ENCODE measurements around the gene KLRC3.
A peak's percentile ranks its signal among the peaks of the same experiment; 100 is the strongest.
"Not testable (repeated sequence)": the region's sequence is repeated elsewhere in the genome, so short reads cannot be mapped to it uniquely, and the experiment has no call there.

The KLRC3 gene

DNA sequence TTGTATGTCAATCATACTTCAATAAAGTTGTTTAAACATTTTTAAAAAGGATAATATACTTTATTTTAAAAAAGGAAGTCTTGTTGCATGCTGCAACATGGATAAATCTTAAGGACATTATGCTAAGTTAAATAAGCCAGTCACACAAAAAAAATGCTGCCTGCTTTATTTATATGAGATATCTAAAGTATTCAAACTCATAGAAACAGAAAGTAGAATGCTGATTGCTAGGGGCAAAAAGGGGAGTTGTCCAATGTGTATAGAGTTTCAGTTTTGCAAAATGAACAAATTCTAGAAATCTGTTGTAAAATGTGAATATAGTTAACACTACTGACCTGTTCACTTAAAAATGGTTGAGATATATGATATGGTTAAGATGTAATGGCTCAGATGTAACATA is 19.6 kb downstream of the KLRC3 start:
- DNase-seq (ENCODE audit: low read depth in 2 of 2) = no peak

DNA sequence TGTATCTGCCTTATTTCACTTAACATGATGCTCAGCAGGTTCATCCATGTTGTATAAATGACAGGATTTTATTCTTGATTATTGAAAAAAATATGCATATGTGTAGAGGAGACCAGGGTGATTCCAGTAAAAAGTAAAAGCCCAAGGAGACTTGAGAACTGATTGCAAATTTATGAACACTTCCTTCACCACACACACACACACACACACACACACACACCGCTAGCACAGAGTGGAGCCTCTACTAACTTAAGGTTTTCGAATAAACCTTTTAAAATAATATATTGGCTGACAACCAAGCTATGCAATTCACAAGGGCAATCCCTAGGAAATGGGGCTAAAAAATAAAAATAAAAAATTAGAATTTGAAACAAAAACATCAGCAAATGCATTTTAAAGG is 22.2 kb downstream of the KLRC3 start:
- no peak for DNase-seq (ENCODE audit: low read depth in 2 of 2)

DNA sequence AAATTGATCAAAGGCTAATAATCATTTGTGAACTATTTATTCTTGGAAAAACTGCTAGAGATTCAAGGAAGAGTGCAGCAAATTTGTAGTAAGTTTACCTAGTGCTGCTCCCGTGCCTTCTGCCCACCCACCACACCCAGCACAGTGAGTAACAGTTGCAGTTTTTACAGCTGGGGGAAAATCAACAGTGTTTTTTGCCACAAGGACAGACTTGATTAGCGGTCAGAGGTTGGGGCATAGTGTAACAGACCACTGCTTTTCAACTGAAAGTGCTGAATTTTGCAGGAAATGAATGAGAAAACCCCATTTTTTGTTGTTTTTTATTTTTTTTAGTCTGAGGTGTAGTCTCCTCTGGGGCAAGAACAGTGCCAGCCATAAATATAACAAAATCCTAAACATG is 23.1 kb downstream of the KLRC3 start:
- DNase-seq (ENCODE audit: low read depth in 2 of 2) = no peak

DNA sequence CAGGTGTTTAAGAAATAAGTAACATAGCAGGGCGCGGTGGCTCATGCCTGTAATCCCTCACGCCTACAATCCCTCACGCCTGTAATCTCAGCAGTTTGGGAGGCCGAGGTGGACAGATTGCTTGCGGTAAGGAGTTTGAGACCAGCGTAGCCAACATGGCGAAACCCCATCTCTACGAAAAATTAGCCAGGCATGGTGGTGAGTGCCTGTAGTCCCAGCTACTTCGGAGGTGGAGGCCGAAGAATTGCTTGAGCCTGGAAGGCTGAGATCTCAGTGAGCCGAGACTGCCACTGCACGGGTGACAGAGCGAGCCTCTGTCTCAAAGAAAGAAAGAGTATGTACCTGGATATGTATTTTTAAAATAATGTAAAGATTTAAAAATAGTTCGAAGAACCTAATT is 24.2 kb downstream of the KLRC3 start:
- DNase-seq (ENCODE audit: low read depth in 2 of 2) = not testable (repeated sequence)

DNA sequence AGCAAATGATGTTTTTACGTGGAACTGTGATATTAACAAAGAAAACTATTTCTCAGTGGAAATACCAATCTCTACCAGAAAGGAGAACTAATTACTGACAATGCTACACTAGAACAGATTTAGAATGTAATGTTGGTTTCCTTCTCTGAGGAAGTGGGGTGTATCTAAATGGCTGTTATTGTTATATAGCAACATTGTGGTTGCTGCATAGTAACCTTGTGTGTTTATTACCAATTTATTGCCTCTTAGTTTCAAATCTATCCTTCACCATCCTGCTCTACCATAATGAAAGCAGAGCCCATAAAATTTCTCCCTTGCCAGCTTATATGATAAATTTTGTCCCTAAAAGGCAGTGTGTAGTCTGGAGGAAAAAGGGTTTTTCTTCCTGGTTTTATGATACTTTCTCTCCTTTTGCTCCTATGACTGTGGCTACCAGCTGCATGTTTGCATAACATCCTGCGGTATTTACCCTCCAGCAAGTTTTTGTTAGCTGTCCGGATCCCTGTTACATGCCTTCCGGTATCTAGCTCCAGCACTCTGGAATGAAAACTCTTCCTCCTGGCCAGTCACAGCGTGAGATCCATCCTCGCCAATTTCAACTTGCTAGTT is 24.9 kb downstream of the KLRC3 start:
- no peak for DNase-seq (ENCODE audit: low read depth in 2 of 2)

DNA sequence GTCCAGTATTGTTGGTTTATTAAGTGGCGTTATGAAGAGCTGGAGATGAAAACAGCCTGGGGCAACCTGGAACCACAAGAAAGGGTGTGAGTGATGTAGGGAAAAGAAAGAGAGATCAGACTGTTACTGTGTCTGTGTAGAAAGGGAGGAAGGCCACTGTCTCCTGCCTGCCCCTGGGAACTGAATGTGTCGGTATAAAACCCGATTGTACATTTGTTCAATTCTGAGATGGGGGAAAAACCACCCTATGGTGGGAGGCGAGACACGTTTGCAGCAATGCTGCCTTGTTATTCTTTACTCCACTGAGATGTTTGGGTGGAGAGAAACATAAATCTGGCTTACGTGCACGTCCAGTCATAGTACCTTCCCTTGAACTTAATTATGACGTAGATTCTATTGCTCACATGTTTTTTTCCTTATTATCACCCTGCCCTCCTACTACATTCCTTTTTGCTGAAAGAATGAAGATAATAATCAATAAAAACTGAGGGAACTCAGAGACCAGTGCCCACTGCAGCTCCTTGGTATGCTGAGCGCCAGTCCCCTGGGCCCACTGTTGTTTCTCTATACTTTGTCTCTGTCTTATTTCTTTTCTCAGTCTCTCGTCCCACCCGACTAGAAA is 25.8 kb downstream of the KLRC3 start:
- DNase-seq (ENCODE audit: low read depth in 2 of 2) = not testable (repeated sequence)

DNA sequence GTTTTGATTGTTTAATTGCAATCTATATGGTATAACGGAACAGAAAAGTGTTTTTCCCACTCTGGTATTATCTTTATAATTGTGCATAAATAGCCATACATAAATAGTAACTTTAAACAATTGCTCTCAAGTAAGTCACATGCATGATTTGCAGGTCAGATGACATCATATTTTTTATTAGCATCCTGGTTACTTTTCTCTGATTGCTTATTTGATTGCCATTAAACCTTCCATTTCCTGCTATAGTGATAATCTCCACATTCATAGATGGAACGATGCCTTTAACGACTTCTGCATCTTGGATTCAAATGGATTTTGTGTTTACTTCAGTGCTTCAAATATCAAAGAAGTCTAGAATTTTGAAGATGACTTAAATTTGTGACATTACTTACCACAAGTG is 27.1 kb downstream of the KLRC3 start:
- no peak for DNase-seq (ENCODE audit: low read depth in 2 of 2)

DNA sequence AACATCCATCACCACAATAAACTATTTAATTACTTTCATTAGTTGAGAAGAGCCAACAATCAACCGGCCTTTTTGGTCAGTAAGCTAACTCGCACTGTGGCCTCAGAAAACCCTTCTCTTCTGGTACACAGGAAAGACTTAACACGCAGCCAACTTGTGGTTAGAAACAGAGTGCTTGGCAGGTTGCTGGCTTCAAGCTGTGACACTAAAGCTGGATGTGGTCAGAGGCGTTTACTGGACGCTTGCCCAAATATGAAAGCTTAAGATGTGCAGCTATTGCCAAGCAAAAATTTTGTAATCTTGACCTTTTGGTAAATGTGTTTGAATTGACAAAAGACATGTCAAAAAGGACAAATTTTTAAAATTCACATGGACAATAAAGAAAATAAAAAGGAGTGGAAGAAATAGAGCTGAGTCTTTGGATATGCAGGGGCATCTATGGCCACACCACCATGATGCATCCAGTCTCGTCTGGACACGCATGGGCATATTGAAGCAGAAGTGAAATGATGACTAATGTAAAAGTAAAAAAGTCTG is 27.9 kb downstream of the KLRC3 start:
- no peak for DNase-seq (ENCODE audit: low read depth in 2 of 2)

DNA sequence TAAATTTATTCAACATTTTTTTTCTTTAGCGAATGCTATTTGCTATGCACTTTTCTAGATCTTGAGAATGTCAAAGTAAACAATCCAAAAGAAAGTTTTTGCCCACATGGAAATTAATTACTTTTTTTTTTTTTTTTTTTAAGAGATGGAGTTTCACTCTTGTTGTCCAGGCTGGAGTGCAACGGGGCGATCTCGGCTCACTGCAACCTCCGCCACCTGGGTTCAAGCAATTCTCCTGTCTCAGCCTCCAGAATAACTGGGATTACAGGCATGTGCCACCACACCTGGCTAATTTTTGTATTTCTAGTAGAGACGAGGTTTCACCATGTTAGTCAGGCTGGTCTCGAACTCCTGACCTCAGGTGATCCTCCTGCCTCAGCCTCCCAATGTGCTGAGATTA is 29.4 kb downstream of the KLRC3 start:
- not testable (repeated sequence) for DNase-seq (ENCODE audit: low read depth in 2 of 2)

DNA sequence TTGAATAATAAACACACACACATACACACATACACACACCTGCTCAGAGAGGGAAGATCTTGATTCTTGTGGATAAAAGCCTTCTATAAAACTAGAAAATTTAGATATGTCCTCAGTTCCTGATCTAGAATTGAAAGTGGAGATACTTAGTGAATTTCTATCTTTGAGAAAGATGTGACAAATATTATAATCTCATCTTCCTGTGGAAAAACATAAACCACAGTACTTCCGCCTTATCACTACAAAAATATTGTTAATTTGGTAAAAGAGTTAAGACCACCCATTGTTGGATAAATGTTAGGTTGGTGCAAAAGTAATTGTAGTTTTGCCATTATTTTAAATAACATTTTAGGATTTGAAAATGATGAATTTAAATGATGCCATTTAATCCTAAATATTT is 30.5 kb downstream of the KLRC3 start, which contains the start of gene KLRK1:
Gene KLRK1, minus strand, starts transcription at position 138 of the 400 bp plus-strand sequence. CDS start 1,231 bp downstream, outside the sequence.
- DNase-seq (ENCODE audit: low read depth in 2 of 2) = no peak

DNA sequence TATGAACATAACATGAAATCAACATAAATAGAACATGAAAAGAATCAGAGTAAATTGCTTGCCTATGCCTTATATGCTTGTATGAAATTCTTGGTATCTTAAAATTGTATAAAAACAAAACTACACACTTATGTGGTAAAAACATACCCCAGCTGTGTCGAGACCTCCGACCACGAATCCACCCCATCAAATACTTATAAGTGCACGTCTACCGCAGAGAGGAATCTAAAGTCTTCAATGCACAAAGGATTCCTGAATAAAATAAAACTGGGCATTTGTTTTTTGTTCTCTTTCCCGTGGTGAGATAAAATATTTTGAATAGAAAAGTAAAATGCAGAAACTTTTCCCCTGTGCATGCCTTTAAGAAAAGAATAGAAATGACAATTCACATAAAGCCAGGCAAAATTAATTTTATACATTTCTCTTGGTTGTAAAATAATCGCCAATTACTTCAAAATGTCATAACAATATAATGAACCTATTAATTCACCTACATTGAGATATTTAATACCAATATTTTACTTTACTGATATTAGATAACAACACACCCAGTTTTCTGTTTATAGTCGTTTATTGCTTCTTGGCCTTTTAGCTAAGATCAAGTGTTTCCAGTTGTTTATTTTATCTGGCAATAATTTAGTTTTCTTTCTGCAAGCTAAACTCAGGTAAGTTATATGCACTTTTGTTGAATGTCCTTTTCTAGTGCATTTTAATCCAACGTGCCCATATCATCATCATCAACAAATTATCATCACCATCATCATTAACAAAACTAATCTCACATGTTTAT is 31.6 kb downstream of the KLRC3 start:
- no peak for DNase-seq (ENCODE audit: low read depth in 2 of 2)

DNA sequence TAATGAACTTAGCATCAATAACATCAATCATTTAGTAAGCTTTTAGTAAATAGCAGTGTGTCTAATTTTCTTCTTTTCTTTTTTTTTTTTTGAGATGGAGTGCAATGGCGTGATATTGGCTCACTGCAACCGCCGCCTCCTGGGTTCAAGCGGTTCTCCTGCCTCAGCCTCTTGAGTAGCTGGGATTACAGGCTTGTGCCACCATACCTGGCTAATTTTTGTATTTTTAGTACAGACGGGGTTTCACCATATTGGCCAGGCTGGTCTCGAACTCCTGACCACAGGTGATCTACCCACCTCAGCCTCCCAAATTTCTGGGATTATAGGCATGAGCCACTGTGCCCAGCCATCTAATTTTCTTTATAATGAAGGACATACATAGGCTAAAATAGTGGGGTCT is 32.9 kb downstream of the KLRC3 start:
- DNase-seq (ENCODE audit: low read depth in 2 of 2) = not testable (repeated sequence)

DNA sequence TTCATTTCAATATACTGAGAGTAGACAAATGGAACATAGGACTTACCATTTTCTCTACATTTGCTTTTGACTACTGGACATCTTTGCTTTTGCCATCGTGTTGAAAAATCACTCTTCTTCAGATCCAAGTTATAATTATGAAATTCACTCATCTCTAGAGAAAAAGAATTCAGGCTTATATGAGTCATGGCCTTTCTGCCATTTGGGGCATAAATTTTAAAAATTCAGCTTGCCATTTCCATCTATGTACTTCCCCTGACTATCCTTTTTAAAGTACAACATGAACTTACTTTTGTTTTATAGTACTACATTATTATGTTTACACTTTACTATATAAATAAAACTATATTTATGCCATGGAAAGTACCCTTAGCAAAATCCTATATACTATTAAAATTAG is 33.5 kb downstream of the KLRC3 start:
- DNase-seq (ENCODE audit: low read depth in 2 of 2) = no peak

DNA sequence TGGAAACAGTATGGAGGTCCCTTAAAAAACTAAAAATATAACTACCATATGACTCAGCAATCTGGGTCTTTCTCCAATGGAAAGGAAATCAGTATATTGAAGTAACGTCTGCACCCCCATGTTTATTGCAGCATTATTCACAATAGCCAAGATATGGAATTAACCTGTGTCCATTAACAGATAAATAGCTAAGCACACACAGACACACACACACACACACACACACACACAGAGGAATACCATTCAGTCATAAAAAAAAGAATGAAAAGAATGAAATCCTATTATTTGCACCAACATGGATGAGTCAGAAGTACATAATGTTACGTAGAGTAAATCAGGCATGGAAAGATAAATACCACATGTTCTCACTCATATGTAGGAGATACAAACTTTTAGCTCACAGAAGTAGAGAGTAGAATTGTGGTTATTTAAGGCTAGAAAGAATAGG is 35.2 kb downstream of the KLRC3 start:
- DNase-seq (ENCODE audit: low read depth in 2 of 2) = no peak

DNA sequence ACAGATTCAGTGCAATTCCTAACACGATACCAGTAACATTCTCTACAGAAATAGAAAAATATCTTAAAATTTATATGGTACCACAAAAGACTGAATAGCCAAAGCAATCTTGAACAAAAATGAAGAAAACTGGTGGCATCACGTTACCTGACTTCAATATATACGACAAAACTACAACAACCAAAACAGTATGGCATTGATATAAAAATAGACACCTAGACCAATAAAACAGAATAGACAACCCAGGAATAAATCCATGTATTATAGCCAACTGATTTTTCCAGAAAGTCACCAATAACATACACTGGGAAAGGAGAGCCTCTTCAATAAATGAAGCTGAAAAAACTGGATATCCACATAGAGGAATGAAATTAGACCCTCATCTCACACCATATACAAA is 36.2 kb downstream of the KLRC3 start:
- DNase-seq (ENCODE audit: low read depth in 2 of 2) = no peak

DNA sequence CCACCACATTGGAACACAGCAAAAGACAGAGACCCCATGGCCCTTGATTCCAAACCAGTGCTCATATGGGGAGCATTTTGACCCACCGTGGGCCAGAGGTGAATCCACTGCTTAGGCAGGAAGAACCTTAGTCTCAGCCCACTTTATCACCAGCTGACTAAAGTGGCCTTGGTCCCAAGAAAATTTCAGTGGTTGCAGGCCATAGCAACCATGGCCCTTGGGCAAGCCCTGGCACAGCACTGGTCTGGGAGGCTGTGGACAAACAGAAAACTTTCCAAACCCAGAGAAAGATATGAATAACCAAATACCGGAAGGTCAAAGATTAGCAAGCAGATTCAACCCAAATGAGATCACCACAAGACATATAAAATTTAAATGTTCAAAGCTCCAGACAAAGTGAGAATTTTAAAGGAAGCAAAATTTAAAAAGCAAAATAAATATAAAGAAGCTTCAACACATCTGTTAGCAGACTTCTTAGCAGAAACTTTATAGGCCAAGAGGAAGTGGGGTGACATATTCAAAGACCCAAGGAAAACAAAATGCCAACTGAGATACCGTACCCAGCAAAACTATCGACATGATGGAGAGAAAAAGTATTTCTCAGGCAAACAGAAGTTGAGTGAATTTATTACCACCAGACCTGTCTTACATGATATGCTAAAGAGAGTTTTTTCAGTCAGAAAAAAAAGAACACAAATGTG is 38.3 kb downstream of the KLRC3 start:
- no peak for DNase-seq (ENCODE audit: low read depth in 2 of 2)

DNA sequence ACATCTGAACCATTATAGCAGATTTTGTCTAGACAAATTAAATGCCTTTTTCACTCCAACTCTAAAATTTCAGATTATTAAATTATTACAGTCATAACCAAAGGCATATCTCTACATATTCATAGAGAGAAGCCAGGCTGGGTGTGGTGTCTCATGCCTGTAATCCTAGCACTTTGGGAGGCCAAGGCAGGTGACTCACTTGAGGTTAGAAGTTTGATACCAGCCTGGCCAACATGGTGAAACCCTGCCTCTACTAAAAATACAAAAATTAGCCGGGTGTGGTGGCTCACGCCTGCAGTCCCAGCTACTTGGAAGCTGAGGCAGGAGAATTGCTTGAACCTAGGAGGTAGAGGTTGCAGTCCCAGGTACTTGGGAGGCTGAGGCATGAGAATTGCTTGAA is 41.7 kb downstream of the KLRC3 start:
- DNase-seq (ENCODE audit: low read depth in 2 of 2) = peak in 1 of 2 donors; percentile 58

DNA sequence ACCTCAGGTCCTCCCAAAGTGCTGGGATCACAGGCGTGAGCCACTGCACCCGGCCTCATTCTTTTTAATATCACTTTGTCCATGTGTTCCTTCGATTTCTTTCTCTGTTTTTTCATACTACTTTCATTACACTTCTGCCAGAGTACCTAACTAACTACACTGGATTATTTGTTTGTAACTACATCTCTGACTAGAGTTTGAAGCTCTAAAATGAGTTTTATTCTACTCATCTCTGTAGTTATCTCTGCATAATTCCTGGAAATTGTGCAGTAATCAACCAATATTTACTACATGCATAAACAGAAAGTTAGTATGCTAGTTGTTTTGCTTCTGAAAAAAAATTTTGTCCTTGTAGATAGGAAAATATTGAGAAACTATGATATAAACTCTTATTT is 45.8 kb downstream of the KLRC3 start:
- no peak for DNase-seq (ENCODE audit: low read depth in 2 of 2)

DNA sequence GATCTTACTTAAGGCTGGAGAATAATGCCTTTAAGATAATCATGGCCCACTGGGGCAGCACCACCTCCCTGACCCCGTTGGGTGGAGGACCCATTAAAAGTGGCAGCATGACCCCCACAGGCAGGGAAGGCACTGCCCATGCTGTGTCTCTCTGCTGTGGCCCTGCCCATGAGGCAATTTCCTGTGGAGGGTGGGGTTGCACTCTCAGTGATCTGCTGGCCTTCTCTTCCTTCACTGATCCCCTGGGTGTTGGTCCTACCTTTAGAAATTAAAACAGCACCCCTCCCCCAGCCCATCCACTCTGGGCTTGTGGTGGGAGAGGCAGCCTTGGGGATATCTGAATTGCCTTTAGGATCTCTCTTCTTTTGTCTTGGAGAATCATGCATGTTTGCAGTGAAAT is 47.8 kb downstream of the KLRC3 start:
- no peak for DNase-seq (ENCODE audit: low read depth in 2 of 2)

DNA sequence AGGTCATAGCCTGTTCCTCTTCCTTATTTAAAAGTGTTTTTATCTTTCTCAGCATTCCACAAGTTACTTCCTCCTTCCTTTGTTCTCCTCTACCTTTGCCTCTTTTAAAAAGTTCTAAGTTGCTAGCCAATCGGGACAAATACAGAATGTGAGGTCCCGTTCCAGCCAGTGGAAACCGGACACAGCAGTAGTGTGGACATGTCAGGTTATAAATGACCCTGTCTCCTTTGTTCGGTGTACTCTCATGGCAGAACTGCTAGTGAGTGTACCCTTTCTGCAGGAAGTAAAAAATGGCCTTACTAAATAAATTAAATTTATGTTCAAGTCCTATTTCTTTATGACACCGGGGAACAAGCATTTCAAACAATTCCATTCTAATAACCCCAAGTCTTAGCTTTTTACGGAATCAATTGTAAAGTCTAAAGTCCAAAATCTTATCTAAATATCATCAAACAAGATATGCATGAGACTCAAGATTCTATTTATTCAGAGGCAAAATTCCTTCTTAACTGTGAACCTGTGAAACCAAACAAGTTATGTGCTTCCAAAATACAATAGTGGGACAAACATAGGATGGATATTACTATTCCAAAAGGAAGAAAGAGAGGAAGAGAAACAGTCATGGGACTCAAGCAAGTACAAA is 48.4 kb downstream of the KLRC3 start:
- not testable (repeated sequence) for DNase-seq (ENCODE audit: low read depth in 2 of 2)

DNA sequence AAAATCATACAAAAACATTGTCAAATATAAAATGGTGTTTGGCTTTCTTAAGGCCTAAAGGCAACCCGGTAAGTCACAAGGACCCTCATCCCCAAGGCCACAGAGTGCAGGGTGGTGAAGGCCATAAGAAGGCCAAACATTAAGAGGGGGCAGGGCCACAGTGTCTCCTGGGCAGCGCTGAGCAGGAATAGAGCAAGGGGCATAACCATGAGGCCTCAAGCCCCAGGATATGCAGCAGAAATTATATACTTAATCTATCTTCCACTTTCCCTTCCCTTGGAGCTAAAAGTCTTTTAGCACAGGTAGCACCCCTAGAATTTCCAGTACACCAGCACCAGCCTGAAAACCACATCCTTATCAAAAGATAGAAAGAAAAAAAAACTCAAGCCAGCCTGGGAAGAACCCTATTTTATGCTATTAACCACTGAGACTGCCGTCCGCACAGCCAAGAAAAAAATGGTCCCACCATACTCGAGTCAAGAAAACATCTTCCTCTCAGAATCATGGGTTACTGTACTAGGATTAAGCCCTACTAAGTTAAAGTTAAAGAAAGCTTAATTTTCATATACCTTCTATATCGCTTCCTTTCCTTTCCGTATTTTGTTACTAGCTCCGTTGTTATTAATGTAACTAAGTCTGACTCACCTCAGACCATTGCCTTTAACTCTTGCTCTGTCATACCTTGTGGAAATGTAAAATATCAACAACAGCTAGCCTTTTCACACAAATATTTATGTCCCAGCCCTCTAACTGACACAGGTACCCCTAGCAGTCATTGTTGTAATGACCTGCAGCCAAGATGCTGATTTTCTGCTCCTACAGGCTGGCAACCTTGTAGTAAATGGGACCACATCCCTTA is 50.6 kb downstream of the KLRC3 start:
- DNase-seq (ENCODE audit: low read depth in 2 of 2) = no peak
